GM21737 (cell line): Measurements from ENCODE around the gene TIMP3.

ENCODE experiments used
- ATAC-seq: cut with Tn5 transposase; IDR thresholded peaks from one replicate; pipeline ENCODE4 v1.9.1; 2021; ENCODE audit warnings: mild to moderate bottlenecking, moderate library complexity; ENCODE audit not compliant: unreplicated experiment

The TIMP3 gene

GRCh38 chr22:32805361-32805881 is 3.9 kb downstream of the TIMP3 start:
- ATAC-seq: no peak

DNA sequence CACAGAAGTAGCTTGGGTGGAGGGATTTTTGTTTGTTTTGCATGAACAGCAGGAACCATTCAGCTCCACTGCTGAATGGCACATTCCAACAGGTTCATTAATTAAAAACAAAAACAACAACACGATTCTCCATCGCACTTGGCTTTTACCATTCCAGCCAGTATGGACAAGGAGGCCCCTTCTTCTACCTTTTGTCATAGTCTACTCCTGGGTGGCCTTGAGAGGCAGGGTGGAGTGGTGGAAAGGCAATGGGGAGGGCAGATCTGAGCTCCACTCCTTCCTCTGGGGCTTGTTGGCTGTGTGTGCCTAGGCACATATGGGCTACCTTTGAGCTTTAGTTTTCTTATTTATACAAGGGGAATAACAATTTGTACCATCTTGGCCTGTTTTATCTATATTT is 4.8 kb downstream of the TIMP3 start:
- ATAC-seq: no peak

DNA sequence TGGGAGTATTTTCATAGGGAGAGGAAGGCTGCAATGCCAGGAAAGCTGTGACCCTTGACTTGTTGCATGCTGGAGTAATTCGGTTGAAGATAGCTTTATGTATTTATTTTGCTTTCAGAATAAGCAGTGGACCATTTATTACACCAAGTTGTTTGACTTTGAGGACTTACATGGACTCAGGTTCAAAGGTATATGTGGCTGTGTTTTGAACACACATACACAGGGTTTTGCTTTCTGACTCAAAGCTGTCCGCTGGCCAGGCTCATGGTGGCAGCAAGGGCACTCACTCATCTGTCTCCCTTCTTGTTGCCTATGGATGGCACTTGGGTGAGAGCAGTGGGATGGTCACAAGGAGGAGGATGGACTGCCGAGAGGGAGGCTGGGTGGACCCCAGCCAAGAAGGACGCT is 6.5 kb downstream of the TIMP3 start:
- no peak for ATAC-seq

DNA sequence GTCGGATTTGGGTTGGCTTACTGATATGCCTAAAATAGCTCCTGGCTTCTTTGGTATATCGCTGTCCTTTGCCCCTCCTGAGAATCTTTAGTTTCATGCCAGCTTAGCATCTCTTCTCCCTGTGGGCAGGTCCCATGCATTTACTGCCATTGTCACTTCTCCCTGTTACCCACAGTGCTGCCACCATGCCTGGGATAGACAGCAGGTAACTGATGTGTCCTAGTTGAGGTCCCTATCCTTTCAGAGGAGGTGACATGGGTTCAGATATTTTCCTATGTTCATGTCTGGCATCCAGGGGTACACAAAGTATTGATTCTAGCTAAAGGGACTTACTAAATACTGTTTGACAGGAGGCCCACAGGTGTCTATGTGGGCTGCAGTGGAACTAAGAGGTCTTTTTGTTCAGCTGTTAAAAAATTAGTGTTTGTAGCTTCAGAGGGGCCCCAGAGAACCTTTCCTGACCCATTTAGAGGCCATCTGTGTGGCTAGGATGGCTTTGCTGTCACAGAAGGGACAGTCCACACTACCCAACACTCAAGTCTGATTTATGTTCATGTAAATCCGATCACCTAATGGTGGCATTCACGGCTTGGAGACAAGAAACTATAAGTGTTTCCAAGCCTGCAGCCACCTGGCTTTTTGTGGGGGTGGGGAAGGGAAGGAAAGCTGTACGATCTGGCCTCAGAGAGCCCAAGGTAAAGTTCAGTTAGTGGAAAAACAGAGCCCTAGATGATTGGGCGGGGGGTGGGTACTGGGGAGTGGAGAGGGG is 8.5 kb downstream of the TIMP3 start:
- ATAC-seq: no peak

GRCh38 chr22:32810555-32811133 is 9.1 kb downstream of the TIMP3 start:
- ATAC-seq: no peak

DNA sequence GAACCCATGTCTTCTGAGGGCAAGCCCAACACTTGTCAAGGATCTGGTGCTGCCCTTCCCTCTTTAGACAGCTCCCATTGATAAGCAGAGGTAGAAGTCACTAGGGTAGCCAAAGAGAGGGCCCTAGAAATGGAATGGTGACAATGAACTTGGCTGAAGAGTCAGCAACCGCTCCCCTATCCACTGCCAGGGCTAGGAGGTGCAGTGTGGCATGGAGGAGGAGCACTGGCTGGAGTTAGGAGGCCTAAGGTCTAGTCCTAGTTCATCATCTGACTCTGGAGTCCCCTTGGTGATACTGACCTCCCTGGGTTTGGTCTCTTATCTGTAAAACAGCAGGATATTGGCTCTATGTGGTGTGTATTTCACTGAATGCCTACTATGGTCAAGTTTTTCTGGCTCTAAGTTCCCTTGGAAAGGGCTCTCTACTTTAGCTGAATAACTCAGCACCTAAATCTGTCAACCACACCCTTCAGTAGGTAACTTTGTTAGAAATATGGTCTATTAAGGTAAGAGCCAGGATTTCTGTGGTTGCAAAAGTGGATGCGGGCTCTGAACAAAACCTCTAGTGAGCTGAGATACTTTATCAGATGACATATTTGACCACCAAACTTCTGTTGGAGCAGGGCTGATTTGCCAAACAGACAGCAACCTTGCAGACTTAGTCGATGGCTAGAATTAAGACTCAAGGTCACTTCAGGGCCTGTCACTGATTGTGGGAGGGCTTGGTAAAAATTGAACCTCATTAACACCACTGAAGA is 10.5 kb downstream of the TIMP3 start:
- ATAC-seq: no peak

DNA sequence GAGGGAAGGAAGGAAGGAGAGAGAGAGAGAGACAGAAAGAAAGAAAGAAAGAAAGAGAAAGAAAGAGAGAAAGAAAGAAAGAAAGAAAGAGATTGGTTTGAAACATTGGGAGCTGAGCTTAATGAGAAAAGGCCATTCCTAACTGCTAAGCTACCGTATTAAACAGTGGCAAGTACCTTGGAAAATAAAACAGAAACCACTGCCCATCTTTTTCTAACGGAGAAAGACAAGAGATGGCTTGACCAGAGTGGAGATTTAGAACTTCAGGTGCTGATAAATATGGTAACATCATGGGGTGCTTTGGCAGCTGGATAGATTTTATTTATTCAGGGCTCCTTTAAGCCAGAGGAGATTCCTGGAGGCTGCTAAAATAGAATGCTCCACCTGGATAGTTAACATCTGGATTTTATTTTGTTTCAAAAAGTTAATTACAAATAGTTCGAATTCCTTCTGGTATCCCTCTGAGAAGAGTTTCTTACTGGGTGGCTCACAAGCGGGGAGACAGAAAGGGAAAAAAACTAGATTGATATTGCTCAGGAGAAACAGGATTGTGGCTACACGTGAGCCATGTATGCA is 12.9 kb downstream of the TIMP3 start:
- ATAC-seq: no peak

GRCh38 chr22:32815059-32815458 is 13.6 kb downstream of the TIMP3 start:
- no peak for ATAC-seq

GRCh38 chr22:32815943-32816342 is 14.4 kb downstream of the TIMP3 start:
- ATAC-seq: no peak

- no peak for ATAC-seq
Measured at GRCh38 chr22:32817137-32817730, 15.7 kb downstream of the TIMP3 start.

DNA sequence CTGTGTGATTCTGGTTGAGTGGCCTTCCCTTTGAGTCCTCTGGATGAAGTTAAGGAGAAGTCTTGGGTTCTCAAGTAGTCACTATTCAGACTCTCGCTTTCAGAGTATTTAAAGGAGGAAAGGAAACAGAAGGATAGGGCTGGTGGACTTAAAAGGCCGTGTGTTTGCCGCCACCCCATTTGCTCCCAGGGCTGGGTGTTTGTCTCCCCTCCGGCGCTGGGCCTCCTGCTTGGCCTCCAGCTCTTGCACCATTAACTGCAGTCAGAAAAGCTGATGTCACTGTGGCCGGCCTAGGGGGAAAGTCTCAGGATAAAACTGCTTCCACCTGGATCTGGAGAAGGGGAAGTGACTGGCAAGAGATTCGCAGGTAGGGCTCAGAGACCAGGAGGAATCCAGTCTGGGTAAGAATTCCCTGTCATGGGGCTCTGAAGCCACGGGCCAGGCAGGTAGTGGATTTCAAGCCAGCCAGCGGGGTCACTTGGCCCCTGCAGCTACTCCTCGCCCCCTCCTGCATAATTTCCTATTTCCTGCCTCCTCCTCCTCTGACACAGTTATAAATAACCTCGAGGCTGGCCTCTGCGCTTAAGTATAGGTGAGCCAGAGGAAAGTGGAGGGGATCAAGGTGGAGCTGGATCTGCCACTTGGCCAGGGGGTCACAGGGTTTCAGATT is 17.1 kb downstream of the TIMP3 start:
- no peak for ATAC-seq

- ATAC-seq: no peak
Measured at GRCh38 chr22:32819120-32819519, 17.6 kb downstream of the TIMP3 start.

- no peak for ATAC-seq
Measured at GRCh38 chr22:32820131-32821119, 18.9 kb downstream of the TIMP3 start.

DNA sequence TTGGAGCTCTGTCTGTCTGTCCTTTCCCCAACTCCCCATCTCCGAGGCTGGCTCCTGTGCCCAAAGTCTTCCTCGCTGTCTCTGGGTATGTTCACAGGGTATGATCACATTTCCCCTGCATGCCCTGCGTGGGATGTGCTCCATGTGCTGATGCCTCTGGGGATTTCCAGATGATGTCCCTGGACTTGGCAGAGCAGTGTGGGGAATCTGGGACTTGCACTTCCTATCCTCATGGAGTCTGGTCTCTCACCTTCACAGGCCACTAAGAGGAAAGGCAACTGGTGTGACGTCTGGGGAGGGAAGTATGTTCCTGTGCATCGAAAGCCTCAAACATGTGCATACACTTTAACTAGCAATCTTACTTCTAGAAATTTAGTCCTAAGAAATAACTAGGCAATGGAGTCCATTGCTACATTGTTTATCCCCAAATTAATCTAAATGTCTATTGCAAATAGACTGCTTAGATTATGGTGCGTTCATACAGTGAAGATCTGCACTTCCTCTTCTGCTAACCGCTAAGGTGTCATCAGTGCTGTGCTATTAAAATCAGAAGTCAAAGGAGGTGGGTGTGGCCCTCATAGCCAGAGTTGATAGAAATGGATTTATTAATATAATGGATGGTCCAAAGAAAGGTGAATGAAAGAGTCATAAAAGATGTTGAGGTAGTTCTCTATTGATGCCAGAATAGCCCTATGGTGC is 20.8 kb downstream of the TIMP3 start:
- ATAC-seq: no peak

- ATAC-seq: no peak
Measured at GRCh38 chr22:32823024-32823730, 21.7 kb downstream of the TIMP3 start.

- ATAC-seq: no peak
Measured at GRCh38 chr22:32824531-32825312, 23.2 kb downstream of the TIMP3 start.

GRCh38 chr22:32826537-32826936 is 25.0 kb downstream of the TIMP3 start:
- ATAC-seq: no peak
